Panc1 (cell line): Measurements from ENCODE around the gene MAD1L1. TPM values are rescaled to one million over a fixed set of nuclear protein-coding genes. Genes with fewer than 3 reads are reported as not detected.

Experiments
- ATAC-seq: fragments of 200-7000 bp; cut with Tn5 transposase; 2 replicates; pipeline ENCODE4 v1.9.1; 2020; ENCODE audit warnings: mild to moderate bottlenecking, moderate library complexity
- BruUV-seq: library from RNA; stranded (reverse); fragments of 400-500 nt; replicated peaks from 2 replicates; lab custom pipeline; 2021; lab: Mats Ljungman, UMichigan
- CTCF ChIA-PET: fragments of 300-600 bp; sonication (Branson Sonifier 250); formaldehyde crosslinking; loops from one replicate; lab custom pipeline; 2022; ENCODE audit warnings: antibody characterized with exemption; lab: Charles Lee
- POLR2A ChIA-PET: fragments of 300-600 bp; sonication (Branson Sonifier 250); formaldehyde crosslinking; loops from one replicate; lab custom pipeline; 2022; ENCODE audit warnings: antibody characterized with exemption; lab: Charles Lee
- DNase-seq: peaks from one replicate; pipeline ENCODE4 v3.0.0-alpha.2; 2010; ENCODE audit warnings: low read depth, low spot score
- H3K27ac ChIP-seq: 2 replicates; pipeline ENCODE4 v1.5.1; 2011; ENCODE audit warnings: mild to moderate bottlenecking, low read length, inconsistent platforms
- H3K27me3 ChIP-seq: fragments of 200-500 bp; sonication (Bioruptor generic); 2 replicates; pipeline ENCODE4 v1.6.0; 2014; ENCODE audit warnings: low read length, inconsistent platforms; ENCODE audit not compliant: control insufficient read depth, insufficient read depth
- H3K36me3 ChIP-seq: fragments of 200-500 bp; sonication (Bioruptor generic); 2 replicates; pipeline ENCODE4 v1.5.1; 2014; ENCODE audit warnings: inconsistent platforms, mild to moderate bottlenecking, low read length, moderate library complexity; ENCODE audit not compliant: control insufficient read depth, insufficient read depth
- H3K4me1 ChIP-seq: 2 replicates; pipeline ENCODE4 v1.5.1; 2011; ENCODE audit warnings: inconsistent platforms, mild to moderate bottlenecking, low read length, moderate library complexity; ENCODE audit not compliant: control insufficient read depth, insufficient read depth
- H3K4me3 ChIP-seq, 2 experiments: 2 replicates each; pipeline ENCODE4 v1.5.1; 2011 to 2012; ENCODE audit warnings: low read depth in 2 of 2, low read length in 2 of 2, mild to moderate bottlenecking in 2 of 2, inconsistent platforms in 1 of 2, moderate library complexity in 1 of 2
- H3K9me3 ChIP-seq: fragments of 200-500 bp; sonication (Bioruptor generic); 2 replicates; pipeline ENCODE4 v1.5.1; 2014; ENCODE audit warnings: low read depth, mild to moderate bottlenecking, inconsistent platforms, low read length, moderate library complexity; ENCODE audit not compliant: control insufficient read depth, insufficient read depth
- POLR2AphosphoS5 ChIP-seq: IDR thresholded peaks from 2 replicates; pipeline ENCODE4 v1.6.1; 2012; ENCODE audit warnings: mild to moderate bottlenecking, low read depth, low read length, moderate library complexity
- SIN3A ChIP-seq: IDR thresholded peaks from 2 replicates; pipeline ENCODE4 v1.6.1; 2012; ENCODE audit warnings: low read depth, mild to moderate bottlenecking, low read length, moderate library complexity, borderline replicate concordance; ENCODE audit not compliant: insufficient read depth
- TCF7L2 ChIP-seq: IDR thresholded peaks from 2 replicates; pipeline ENCODE4 v1.6.1; 2011; ENCODE audit warnings: mild to moderate bottlenecking, low read depth, low read length, inconsistent platforms
- in situ Hi-C: cut with HindIII; loops from 2 replicates; pipeline ENCODE4 v1.10.0; 2016; ENCODE audit warnings: low sequenced_read_pairs, low pct_unique_long_range_greater_than_20kb
- intact Hi-C: fragments of 100-400 bp; cut with micrococcal nuclease; formaldehyde crosslinking; loops from one replicate; pipeline ENCODE4 v1.10.0; 2022; ENCODE audit not compliant: unreplicated experiment
- total RNA-seq: library from RNA; stranded (reverse); gene quantifications from one replicate; pipeline ENCODE4 v1.2.1, GENCODE V29; 2021; ENCODE audit not compliant: unreplicated experiment
- TF ChIP-seq, protein P1 (sequence below), 2 experiments: IDR thresholded peaks; 2 replicates each; pipeline ENCODE4 v1.6.1; 2011 to 2012; ENCODE audit warnings: low read depth in 2 of 2, control low read depth in 1 of 2, low read length in 1 of 2, mild to moderate bottlenecking in 1 of 2, moderate library complexity in 1 of 2; ENCODE audit not compliant: insufficient read depth in 1 of 2
- TF ChIP-seq, protein P2 (sequence below): fragments of 450-650 bp; IDR thresholded peaks from 2 replicates; pipeline ENCODE4 v1.5.1; 2017; ENCODE audit warnings: mild to moderate bottlenecking

Gene MAD1L1
- total RNA-seq, 1 experiment from 2014 or later, result 70.8 TPM

- no peak overlapping the region for H3K27ac ChIP-seq
- in situ Hi-C loops, result no loop called here
- POLR2A ChIA-PET, result no interaction called here
- no peaks in the 10 kb centered on the region for H3K4me1 ChIP-seq
- no peaks in the 10 kb centered on the region for H3K9me3 ChIP-seq
- no peak for TF ChIP-seq SIN3A
- no peak for TF ChIP-seq TCF7L2
- no peak for TF ChIP-seq POLR2AphosphoS5
- TF ChIP-seq, protein P1, sequence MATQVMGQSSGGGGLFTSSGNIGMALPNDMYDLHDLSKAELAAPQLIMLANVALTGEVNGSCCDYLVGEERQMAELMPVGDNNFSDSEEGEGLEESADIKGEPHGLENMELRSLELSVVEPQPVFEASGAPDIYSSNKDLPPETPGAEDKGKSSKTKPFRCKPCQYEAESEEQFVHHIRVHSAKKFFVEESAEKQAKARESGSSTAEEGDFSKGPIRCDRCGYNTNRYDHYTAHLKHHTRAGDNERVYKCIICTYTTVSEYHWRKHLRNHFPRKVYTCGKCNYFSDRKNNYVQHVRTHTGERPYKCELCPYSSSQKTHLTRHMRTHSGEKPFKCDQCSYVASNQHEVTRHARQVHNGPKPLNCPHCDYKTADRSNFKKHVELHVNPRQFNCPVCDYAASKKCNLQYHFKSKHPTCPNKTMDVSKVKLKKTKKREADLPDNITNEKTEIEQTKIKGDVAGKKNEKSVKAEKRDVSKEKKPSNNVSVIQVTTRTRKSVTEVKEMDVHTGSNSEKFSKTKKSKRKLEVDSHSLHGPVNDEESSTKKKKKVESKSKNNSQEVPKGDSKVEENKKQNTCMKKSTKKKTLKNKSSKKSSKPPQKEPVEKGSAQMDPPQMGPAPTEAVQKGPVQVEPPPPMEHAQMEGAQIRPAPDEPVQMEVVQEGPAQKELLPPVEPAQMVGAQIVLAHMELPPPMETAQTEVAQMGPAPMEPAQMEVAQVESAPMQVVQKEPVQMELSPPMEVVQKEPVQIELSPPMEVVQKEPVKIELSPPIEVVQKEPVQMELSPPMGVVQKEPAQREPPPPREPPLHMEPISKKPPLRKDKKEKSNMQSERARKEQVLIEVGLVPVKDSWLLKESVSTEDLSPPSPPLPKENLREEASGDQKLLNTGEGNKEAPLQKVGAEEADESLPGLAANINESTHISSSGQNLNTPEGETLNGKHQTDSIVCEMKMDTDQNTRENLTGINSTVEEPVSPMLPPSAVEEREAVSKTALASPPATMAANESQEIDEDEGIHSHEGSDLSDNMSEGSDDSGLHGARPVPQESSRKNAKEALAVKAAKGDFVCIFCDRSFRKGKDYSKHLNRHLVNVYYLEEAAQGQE (IDR thresholded peaks at IDR 0.05; ENCODE audit: insufficient read depth in 1 of 2, low read depth in 2 of 2, low read length in 1 of 2), result no peak
- TF ChIP-seq, protein P2, sequence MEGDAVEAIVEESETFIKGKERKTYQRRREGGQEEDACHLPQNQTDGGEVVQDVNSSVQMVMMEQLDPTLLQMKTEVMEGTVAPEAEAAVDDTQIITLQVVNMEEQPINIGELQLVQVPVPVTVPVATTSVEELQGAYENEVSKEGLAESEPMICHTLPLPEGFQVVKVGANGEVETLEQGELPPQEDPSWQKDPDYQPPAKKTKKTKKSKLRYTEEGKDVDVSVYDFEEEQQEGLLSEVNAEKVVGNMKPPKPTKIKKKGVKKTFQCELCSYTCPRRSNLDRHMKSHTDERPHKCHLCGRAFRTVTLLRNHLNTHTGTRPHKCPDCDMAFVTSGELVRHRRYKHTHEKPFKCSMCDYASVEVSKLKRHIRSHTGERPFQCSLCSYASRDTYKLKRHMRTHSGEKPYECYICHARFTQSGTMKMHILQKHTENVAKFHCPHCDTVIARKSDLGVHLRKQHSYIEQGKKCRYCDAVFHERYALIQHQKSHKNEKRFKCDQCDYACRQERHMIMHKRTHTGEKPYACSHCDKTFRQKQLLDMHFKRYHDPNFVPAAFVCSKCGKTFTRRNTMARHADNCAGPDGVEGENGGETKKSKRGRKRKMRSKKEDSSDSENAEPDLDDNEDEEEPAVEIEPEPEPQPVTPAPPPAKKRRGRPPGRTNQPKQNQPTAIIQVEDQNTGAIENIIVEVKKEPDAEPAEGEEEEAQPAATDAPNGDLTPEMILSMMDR, result no peak
- CTCF ChIA-PET, result no interaction called here
- H3K27me3 ChIP-seq, result no peaks in the 10 kb centered on the region
- DNase-seq (no peak), ATAC-seq (no peak)
- BruUV-seq, result no TSS peak
- no peak overlapping the region for H3K4me3 ChIP-seq
- intact Hi-C loops, result no loop called here
- H3K36me3 ChIP-seq, result no peaks in the 10 kb centered on the region
These were observed 252.9 kb downstream of the MAD1L1 start for GRCh38 chr7:1979591-1980560.

DNA sequence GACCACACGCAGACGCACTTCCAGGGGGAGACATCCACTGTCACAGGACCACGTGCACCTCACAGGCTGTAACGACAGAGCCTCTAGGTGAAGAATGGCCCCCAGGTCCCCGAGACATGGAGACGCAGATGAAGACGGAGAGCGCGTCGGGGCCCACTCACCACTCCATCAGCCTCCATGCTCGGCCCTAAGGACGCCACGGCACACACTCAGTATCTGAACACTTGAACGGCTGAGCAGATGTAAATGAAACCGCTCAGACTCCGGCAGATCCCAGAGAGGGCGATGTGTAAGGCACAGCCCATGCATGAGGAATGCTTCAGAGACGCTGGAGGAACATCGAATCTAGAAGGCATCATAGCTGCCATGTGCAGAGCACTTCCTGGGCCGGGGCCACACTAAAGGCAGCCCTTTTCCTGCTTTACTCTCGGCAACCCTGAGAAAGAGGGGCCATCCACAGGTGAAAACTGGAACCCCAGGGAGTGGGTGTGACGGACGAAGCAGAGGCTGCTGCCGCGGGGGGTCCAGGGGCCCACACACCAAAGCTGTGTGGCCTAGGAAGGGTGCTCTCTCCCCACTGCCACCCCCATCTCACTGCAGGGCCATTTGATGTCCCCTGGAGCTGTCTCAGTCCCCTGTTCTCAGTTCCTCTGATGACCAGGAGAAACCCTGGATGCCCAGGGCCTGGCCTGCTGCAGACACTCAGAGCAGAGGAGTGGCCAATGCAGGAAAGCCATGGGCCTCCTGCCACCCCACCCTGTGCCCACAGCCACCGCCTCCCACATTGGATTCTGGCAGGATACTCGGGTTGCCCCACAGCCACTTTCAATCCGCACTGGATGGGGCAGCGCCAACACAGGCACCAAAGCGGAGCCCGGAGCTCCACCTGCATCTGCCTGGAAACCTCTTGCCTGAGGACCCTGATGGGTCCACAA, 253.8 kb downstream of the MAD1L1 start:
- DNase-seq, result no peak
- intact Hi-C loops (no loop called here), in situ Hi-C loops (no loop called here)
- H3K27me3 ChIP-seq, result no peaks in the 10 kb centered on the region
- CTCF ChIA-PET, result no interaction called here
- POLR2A ChIA-PET, result no interaction called here
- TF ChIP-seq TCF7L2 (no peak), POLR2AphosphoS5 (no peak), SIN3A (no peak)
- TF ChIP-seq, protein P2, result no peak
- TF ChIP-seq, protein P1 (IDR thresholded peaks at IDR 0.05; ENCODE audit: insufficient read depth in 1 of 2, low read depth in 2 of 2, low read length in 1 of 2), result no peak
- no peak for ATAC-seq
- H3K27ac ChIP-seq, result no peak overlapping the region
- H3K4me3 ChIP-seq, result no peak overlapping the region
- BruUV-seq, result no TSS peak
- H3K36me3 ChIP-seq, result no peaks in the 10 kb centered on the region
- H3K4me1 ChIP-seq, result no peaks in the 10 kb centered on the region
- no peaks in the 10 kb centered on the region for H3K9me3 ChIP-seq
